NCI-H82 (cell line): Measurements from ENCODE around the gene AMPD3.
A peak's percentile ranks its signal among the peaks of the same experiment; 100 is the strongest.

Source experiments
- DNase-seq: peaks from one replicate; lab custom pipeline; 2025; lab: John Stamatoyannopoulos, UW

Gene AMPD3

GRCh38 chr11:10461276-10461790, 6.3 kb downstream of the AMPD3 start:
- no peak for DNase-seq

- DNase-seq: no peak
Measured at GRCh38 chr11:10462746-10463300, 7.8 kb downstream of the AMPD3 start.

GRCh38 chr11:10473371-10473770, 18.3 kb downstream of the AMPD3 start:
- DNase-seq: peak; percentile 2

- DNase-seq: no peak
Measured at GRCh38 chr11:10474551-10474950, 19.5 kb downstream of the AMPD3 start.

GRCh38 chr11:10476342-10476741, 21.3 kb downstream of the AMPD3 start:
- DNase-seq: no peak

- no peak for DNase-seq
Measured at GRCh38 chr11:10476927-10477689, 22.0 kb downstream of the AMPD3 start.

- DNase-seq: no peak
Measured at GRCh38 chr11:10477690-10478046, 22.6 kb downstream of the AMPD3 start.

- DNase-seq: peak; percentile 9
Measured at GRCh38 chr11:10478066-10478465, 23.0 kb downstream of the AMPD3 start.

- DNase-seq: peak; percentile 36
Measured at GRCh38 chr11:10478574-10479550, 23.8 kb downstream of the AMPD3 start.

GRCh38 chr11:10480026-10480425, 25.0 kb downstream of the AMPD3 start:
- DNase-seq: no peak

GRCh38 chr11:10480760-10481159, 25.7 kb downstream of the AMPD3 start:
- DNase-seq: no peak

- DNase-seq: no peak
Measured at GRCh38 chr11:10481560-10482349, 26.7 kb downstream of the AMPD3 start.

- DNase-seq: no peak
Measured at GRCh38 chr11:10483174-10483573, 28.1 kb downstream of the AMPD3 start.

- no peak for DNase-seq
Measured at GRCh38 chr11:10483584-10483983, 28.5 kb downstream of the AMPD3 start.

- DNase-seq: no peak
Measured at GRCh38 chr11:10484461-10485180, 29.6 kb downstream of the AMPD3 start.

GRCh38 chr11:10485646-10486045, 30.6 kb downstream of the AMPD3 start:
- DNase-seq: no peak

GRCh38 chr11:10486161-10486840, 31.2 kb downstream of the AMPD3 start:
- no peak for DNase-seq

GRCh38 chr11:10487002-10487647, 32.1 kb downstream of the AMPD3 start:
- DNase-seq: no peak

GRCh38 chr11:10488121-10488933, 33.3 kb downstream of the AMPD3 start:
- DNase-seq: no peak
